ENCODE measurements around the gene FSHR.

The FSHR gene, protein sequence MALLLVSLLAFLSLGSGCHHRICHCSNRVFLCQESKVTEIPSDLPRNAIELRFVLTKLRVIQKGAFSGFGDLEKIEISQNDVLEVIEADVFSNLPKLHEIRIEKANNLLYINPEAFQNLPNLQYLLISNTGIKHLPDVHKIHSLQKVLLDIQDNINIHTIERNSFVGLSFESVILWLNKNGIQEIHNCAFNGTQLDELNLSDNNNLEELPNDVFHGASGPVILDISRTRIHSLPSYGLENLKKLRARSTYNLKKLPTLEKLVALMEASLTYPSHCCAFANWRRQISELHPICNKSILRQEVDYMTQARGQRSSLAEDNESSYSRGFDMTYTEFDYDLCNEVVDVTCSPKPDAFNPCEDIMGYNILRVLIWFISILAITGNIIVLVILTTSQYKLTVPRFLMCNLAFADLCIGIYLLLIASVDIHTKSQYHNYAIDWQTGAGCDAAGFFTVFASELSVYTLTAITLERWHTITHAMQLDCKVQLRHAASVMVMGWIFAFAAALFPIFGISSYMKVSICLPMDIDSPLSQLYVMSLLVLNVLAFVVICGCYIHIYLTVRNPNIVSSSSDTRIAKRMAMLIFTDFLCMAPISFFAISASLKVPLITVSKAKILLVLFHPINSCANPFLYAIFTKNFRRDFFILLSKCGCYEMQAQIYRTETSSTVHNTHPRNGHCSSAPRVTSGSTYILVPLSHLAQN

DNA sequence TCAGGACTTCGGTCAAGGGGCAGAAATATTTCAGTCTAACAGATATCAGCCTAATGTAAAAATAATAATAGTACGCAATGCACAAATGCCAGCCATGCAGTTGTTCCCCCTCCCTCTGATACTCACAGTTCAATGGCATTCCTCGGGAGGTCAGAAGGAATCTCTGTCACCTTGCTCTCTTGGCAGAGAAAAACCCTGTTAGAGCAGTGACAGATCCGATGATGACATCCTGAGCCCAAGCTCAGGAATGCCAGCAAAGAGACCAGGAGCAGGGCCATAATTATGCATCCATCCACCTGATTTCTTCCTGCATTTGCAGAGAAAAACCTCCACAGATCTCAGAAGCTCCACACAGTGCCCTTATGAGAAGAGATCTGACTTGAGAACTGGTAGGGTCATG lies at the start of gene FSHR:
TSS of gene FSHR (minus strand) at position 376 of the 400 bp plus-strand sequence. CDS start at position 278, 98 bp downstream.
- H3K9me3 ChIP-seq: no peaks in the 10 kb centered on the region

DNA sequence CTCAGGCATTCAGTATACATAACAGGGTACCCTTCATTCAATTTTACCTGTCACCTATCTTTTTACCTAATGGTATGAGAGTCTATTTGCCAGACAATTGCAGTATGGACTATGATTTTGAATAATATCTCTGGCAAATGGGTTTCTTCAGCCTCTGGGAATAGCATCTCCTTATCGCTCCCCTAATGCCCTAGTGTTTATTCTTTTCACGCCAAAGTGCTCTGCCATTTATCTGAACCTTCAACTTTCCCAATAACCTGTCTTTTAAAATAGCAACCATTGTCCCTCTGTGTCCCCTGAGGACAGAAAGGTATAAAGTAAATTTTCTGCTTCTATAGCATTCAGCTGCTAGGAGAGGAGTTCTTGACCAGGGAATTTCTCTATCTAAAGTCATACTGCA lies 45.0 kb upstream of the FSHR start:
- TF ChIP-seq, protein P1, sequence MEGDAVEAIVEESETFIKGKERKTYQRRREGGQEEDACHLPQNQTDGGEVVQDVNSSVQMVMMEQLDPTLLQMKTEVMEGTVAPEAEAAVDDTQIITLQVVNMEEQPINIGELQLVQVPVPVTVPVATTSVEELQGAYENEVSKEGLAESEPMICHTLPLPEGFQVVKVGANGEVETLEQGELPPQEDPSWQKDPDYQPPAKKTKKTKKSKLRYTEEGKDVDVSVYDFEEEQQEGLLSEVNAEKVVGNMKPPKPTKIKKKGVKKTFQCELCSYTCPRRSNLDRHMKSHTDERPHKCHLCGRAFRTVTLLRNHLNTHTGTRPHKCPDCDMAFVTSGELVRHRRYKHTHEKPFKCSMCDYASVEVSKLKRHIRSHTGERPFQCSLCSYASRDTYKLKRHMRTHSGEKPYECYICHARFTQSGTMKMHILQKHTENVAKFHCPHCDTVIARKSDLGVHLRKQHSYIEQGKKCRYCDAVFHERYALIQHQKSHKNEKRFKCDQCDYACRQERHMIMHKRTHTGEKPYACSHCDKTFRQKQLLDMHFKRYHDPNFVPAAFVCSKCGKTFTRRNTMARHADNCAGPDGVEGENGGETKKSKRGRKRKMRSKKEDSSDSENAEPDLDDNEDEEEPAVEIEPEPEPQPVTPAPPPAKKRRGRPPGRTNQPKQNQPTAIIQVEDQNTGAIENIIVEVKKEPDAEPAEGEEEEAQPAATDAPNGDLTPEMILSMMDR (IDR thresholded peaks at IDR 0.05): no peak
- Histone ChIP-seq H3K27me3 (no peaks in the 10 kb centered on the region), H3K36me3 (no peaks in the 10 kb centered on the region), H3K9me3 (no peaks in the 10 kb centered on the region), H3K27ac (no peak overlapping the region), H3K4me1 (ENCODE audit: control insufficient read depth in 1 of 2, insufficient read depth in 1 of 2, low read depth in 1 of 2, low read length in 1 of 2) (no peaks in the 10 kb centered on the region), H3K4me3 (ENCODE audit: low read depth in 1 of 2, low read length in 1 of 2) (no peak overlapping the region)

More for the DNA sequence above, at the start of gene FSHR:
- Histone ChIP-seq H3K4me1 (ENCODE audit: control insufficient read depth in 1 of 2, insufficient read depth in 1 of 2, low read depth in 1 of 2, low read length in 1 of 2) (no peaks in the 10 kb centered on the region), H3K36me3 (no peaks in the 10 kb centered on the region), H3K4me3 (ENCODE audit: low read depth in 1 of 2, low read length in 1 of 2) (no peak within 1 kb of the TSS), H3K27me3 (no peaks in the 10 kb centered on the region), H3K27ac (no peak within 1 kb of the TSS)
- TF ChIP-seq, protein P1 (IDR thresholded peaks at IDR 0.05): no peak

DNA sequence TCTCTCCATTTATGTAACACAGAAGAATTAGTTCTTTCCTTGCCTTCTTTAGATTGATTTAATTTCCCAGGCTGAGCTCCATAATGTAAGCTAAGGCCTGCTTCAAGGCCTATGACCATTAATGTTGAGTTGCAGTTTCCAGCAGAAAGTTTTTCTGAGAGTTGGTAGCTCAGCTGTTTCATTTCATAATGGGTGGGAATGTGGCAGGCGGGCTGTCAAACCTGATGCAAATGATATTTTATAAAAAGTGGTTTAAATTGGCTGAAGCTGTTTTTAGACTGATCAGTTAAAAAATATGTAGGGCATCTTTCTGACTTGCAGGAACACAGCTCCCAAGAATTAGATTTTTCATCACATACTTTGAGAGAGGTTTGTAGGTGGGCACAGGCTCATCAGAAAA lies 40.4 kb upstream of the FSHR start:
- H3K9me3 ChIP-seq: no peaks in the 10 kb centered on the region
- no peaks in the 10 kb centered on the region for H3K27me3 ChIP-seq
- TF ChIP-seq, protein P1 (IDR thresholded peaks at IDR 0.05): no peak
- H3K4me3 ChIP-seq (ENCODE audit: low read depth in 1 of 2, low read length in 1 of 2): no peak overlapping the region
- no peaks in the 10 kb centered on the region for H3K36me3 ChIP-seq
- H3K4me1 ChIP-seq (ENCODE audit: control insufficient read depth in 1 of 2, insufficient read depth in 1 of 2, low read depth in 1 of 2, low read length in 1 of 2): no peaks in the 10 kb centered on the region
- H3K27ac ChIP-seq: no peak overlapping the region

DNA sequence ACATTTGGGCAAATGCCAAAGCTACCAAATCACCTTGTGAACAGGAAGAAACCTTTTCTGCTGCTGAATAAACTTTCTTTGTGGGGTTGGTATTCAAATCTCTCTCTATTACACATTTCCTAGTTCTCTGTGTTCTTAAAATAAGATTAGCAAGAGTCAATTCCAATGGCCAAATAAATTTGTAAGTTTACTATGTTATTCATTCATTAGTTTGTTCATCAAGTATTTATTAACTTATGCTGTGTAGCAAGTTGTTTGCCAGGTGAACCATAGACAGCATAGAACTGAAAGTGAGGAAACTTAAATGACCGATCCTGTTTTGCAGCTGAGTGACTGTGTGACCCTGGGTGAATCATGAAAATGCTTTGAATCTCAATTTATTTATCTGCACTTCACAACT lies 37.7 kb upstream of the FSHR start:
- TF ChIP-seq, protein P1 (IDR thresholded peaks at IDR 0.05): no peak
- Histone ChIP-seq H3K4me1 (ENCODE audit: control insufficient read depth in 1 of 2, insufficient read depth in 1 of 2, low read depth in 1 of 2, low read length in 1 of 2) (no peaks in the 10 kb centered on the region), H3K27me3 (no peaks in the 10 kb centered on the region), H3K4me3 (ENCODE audit: low read depth in 1 of 2, low read length in 1 of 2) (no peak overlapping the region), H3K9me3 (no peaks in the 10 kb centered on the region), H3K36me3 (no peaks in the 10 kb centered on the region), H3K27ac (no peak overlapping the region)

DNA sequence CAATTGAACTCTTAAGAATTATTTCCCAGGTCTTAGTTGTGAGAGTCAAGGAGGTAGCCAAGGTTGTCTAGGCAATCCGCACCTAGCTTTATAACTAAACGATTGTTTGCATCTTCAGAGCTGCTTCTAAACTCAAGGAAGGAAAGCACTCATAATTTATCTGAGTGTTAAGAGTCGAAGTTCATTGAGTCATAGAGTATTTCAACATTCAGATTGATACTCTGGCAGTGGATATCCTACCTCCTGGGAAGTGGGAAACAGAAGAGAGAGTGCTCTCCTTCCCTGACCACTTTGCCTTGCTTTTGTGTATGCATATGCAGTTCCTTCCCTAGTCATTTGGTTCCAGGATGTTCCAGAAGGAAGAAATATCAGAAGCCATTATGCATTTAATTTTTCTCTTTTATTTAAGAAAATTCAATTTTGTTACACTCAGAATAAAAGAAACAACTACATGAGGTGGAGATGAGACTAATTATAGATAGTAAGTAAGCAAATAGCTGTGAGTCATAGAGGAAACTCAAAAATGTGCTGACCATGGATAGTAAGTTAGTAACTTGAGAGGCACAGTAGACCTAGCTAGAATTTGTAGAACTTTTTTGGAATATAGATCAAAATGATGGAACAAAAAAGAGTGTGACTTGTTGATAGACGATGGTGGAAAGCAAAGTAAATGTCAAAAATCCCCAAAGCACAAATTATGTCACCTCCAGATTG lies 35.4 kb upstream of the FSHR start:
- Histone ChIP-seq H3K4me1 (ENCODE audit: control insufficient read depth in 1 of 2, insufficient read depth in 1 of 2, low read depth in 1 of 2, low read length in 1 of 2) (no peaks in the 10 kb centered on the region), H3K27ac (no peak overlapping the region), H3K9me3 (no peaks in the 10 kb centered on the region), H3K27me3 (no peaks in the 10 kb centered on the region), H3K4me3 (ENCODE audit: low read depth in 1 of 2, low read length in 1 of 2) (no peak overlapping the region), H3K36me3 (no peaks in the 10 kb centered on the region)
- TF ChIP-seq, protein P1 (IDR thresholded peaks at IDR 0.05): no peak
